ENCODE data around the gene CNIH3.
"Not testable (repeated sequence)": the region's sequence is repeated elsewhere in the genome, so short reads cannot be mapped to it uniquely, and the experiment has no call there.

CNIH3 gene

DNA sequence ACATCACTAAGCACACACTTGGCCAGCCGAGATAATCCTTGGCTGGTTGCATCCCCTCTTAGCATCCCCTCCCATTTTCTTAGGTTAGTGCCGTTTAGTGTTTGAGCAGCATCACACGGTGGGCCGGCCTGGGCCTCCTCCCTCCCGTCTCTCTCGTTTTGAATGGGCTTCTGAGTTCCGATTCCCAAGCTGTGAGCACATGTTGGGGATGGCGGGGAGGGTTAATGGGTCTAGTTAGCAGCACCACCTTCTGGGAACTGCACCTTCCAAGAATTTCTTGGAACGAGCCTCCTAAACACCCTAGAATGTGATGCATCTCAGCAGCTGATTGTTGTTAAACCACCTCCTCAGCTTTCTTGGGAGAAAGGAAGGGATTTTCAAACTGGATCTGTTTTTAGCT lies 73.3 kb downstream of the CNIH3 start:
- no peak for DNase-seq (ENCODE audit: low read depth)

GRCh38 chr1:224690576-224690975 lies 74.5 kb downstream of the CNIH3 start:
- no peak for DNase-seq (ENCODE audit: low read depth)

GRCh38 chr1:224691148-224691925 lies 75.2 kb downstream of the CNIH3 start:
- DNase-seq (ENCODE audit: low read depth) = no peak

DNA sequence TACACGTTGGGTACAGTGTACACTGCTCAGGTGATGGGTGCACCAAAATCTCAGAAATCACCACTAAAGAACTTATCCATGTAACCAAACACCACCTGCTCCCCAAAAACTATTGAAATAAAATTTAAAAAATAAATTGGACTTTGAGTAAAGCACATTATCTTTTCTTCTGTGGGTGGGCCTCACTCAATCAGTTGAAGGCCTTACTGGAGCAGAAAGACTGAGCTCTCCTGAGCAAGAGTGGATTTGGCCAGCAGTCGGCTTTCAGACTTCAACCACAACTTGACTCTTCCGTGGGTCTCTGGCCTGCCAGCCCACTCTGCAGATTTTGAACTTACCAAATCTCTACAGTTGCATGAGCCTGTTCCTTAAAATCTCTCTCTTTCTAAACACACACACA lies 78.9 kb downstream of the CNIH3 start:
- DNase-seq (ENCODE audit: low read depth) = no peak

- no peak for DNase-seq (ENCODE audit: low read depth)
Observed at GRCh38 chr1:224696021-224696420, 79.9 kb downstream of the CNIH3 start.

- DNase-seq (ENCODE audit: low read depth) = no peak
Observed at GRCh38 chr1:224696891-224697765, 81.0 kb downstream of the CNIH3 start.

DNA sequence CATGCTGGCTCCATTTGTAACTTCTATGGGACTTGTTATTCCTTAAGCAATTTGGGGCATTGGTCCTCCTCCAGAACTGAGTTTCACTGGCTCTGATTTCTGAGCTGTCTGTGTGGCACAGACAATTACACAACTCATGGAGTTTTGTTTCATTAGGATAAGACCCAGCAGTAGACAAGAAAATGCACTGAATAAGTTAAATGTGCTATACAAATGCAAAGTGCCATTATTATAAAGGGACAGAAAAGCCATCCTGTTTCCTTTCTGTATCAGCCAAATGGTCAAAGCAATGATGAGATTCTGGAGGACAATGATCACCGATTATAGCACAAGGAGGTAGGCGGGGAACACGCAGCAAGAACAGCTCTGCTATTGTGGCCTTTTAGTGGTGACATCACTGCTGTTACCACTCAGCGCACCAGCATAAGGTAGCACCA lies 81.9 kb downstream of the CNIH3 start:
- DNase-seq (ENCODE audit: low read depth) = no peak

- no peak for DNase-seq (ENCODE audit: low read depth)
Observed at GRCh38 chr1:224700918-224701531, 84.9 kb downstream of the CNIH3 start.

- no peak for DNase-seq (ENCODE audit: low read depth)
Observed at GRCh38 chr1:224703702-224704101, 87.6 kb downstream of the CNIH3 start.

- DNase-seq (ENCODE audit: low read depth) = no peak
Observed at GRCh38 chr1:224704107-224704735, 88.1 kb downstream of the CNIH3 start.

- no peak for DNase-seq (ENCODE audit: low read depth)
Observed at GRCh38 chr1:224705578-224705977, 89.5 kb downstream of the CNIH3 start.

DNA sequence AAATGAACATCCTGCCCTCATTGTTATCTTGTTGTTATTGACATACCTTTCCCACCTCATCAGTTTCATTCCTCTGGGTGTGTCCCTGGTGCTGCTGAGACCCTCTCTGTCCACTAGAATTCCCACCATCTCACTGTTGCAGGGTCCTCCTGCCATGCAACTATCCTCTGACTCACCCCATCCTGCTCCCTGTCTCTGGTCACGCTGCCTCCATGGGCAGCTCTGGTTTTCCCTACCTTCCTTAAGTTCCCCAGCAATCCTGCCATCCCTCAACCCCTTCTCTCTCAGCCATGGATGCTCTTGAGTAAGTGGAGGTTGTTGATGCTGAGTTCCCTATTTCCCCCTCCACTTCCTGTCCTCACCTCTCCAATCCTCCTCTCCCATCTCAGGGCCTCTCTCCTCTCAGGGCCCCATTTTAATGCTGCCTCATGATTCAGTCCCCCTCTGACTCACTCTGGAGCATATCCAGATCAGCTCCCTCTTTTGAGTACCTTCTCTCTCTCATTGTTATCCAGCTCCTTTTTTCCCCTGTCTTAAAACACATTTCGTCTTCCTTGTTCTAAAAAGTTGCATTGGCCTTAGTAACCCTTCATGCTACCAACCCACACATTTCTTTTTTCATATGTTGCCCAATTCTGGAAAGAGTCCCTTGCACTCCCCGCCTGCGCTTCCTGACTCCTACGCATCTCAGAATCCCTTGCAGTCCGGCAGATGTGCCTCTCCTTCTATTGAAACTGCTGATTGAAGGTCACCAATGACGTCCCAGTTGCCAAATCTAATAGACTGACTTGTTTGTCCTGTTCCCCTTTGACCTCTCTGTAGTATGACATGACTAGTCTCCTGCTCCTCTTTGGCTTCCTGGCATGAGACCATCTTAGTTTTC lies 92.0 kb downstream of the CNIH3 start:
- no peak for DNase-seq (ENCODE audit: low read depth)

GRCh38 chr1:224710196-224710595 lies 94.1 kb downstream of the CNIH3 start:
- no peak for DNase-seq (ENCODE audit: low read depth)

GRCh38 chr1:224711231-224711756 lies 95.2 kb downstream of the CNIH3 start:
- not testable (repeated sequence) for DNase-seq (ENCODE audit: low read depth)

GRCh38 chr1:224711876-224712275 lies 95.8 kb downstream of the CNIH3 start:
- no peak for DNase-seq (ENCODE audit: low read depth)

DNA sequence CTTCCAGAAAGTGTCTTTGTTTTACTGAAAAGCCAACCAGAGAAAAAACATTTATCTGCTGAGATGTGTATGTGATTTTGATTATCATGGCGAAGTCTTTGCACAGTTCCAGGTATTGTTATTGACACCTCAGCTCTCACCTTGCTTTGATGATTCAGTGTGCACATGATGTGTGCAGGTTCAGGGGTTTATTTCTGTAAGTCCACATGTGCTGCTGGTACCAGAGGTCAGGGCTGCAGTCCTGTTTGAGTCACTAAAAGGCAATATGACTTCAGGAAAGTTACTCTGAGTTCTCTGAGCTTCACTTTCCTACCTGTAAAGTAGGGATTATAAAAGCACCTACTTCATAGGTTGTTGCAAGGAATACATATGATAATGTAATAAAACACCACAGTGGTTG lies 97.1 kb downstream of the CNIH3 start:
- no peak for DNase-seq (ENCODE audit: low read depth)

DNA sequence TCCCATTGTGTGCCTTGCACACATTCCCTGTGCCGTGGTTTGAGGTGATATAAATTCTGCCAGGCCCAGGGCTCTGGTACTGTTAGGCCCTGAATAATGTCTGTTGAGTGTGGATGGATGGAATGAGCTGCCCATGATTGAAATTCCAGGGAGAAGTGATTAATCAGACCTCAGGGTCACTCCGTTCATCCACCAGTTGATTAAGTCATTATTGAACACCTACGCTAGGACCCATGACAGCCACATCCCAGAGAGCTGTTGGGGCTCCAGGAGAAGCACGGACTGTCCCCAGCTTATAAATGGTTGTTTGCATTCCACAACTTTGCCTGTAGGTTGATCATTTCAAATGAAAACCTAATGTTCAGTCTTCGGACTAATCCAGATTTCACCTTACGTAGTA lies 98.4 kb downstream of the CNIH3 start:
- DNase-seq (ENCODE audit: low read depth) = no peak

GRCh38 chr1:224718470-224719053 lies 102.4 kb downstream of the CNIH3 start:
- no peak for DNase-seq (ENCODE audit: low read depth)

DNA sequence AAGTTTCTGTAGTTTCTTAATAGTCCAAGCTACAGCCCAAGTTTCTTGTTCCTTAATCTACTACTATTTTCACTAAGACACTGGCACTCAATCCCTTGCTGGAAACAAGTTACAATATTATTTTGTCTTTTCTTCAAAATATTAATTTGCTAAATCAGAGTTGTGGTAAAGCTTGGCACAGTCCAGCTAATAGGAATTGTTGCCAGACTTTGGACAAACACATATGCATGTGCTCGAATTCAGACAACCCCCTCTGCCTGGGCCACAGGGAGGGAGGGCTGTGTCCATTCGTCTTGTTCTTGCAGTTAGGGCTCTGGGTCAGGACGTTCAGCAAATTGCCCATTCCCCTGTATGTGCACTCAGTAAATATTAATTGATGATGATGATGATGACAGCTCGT lies 103.6 kb downstream of the CNIH3 start:
- DNase-seq (ENCODE audit: low read depth) = no peak

- no peak for DNase-seq (ENCODE audit: low read depth)
Observed at GRCh38 chr1:224720216-224720615, 104.1 kb downstream of the CNIH3 start.

GRCh38 chr1:224721000-224721399 lies 104.9 kb downstream of the CNIH3 start:
- DNase-seq (ENCODE audit: low read depth) = no peak

Data from activated T-cell treated with anti-CD3 and anti-CD28 coated beads for 24 hours (primary cell).